ENCODE results near the gene FOXP3. TPM values are rescaled to one million over a fixed set of nuclear protein-coding genes. Genes with fewer than 3 reads are reported as not detected.
A peak's percentile ranks its signal among the peaks of the same experiment; 100 is the strongest.

The FOXP3 gene
- total RNA-seq, 2 experiments from 2014 or later = 17.9 to 20.0 TPM

GRCh38 chrX:49291615-49292337 is 27.3 kb upstream of the FOXP3 start:
- intact Hi-C loops (cut with DNase I, micrococcal nuclease) = loop anchor here (1.0 to 5.0 kb wide), 2 partner anchors 461 to 463 kb away; no protein-coding TSS in a partner anchor
- H3K4me3 Mint-ChIP-seq = no peak overlapping the region
- H3K36me3 Mint-ChIP-seq (ENCODE audit: low read depth) = no peaks in the 10 kb centered on the region
- peak overlapping the region; percentile 56 for H3K27ac Mint-ChIP-seq
- DNase-seq (peak; percentile 86), ATAC-seq (peak; percentile 93)
- no peaks in the 10 kb centered on the region for H3K9me3 Mint-ChIP-seq (ENCODE audit: low read depth)
- ChIA-PET POLR2A (no interaction called here), CTCF (interaction anchor here (0.6 to 2.1 kb wide), 5 partner anchors 8 to 444 kb away, joined by 3 to 7 read pairs (median 3); partner anchors contain the start of gene PPP1R3F)
- H3K27me3 Mint-ChIP-seq = no peaks in the 10 kb centered on the region
- peaks cover 28% of the 10 kb centered on the region for H3K4me1 Mint-ChIP-seq

GRCh38 chrX:49290215-49290614 is 25.7 kb upstream of the FOXP3 start:
- no peak overlapping the region for H3K27ac Mint-ChIP-seq
- peaks cover 26% of the 10 kb centered on the region for H3K4me1 Mint-ChIP-seq
- intact Hi-C loops (cut with DNase I, micrococcal nuclease) = loop anchor here in 1 of 2 experiments (5.0 kb wide), 1 partner anchor 462 kb away; no protein-coding TSS in a partner anchor

GRCh38 chrX:49287665-49288064 is 23.2 kb upstream of the FOXP3 start:
- no peak overlapping the region for H3K4me3 Mint-ChIP-seq
- no peaks in the 10 kb centered on the region for H3K27me3 Mint-ChIP-seq
- ATAC-seq (no peak), DNase-seq (no peak)
- H3K9me3 Mint-ChIP-seq (ENCODE audit: low read depth) = no peaks in the 10 kb centered on the region
- H3K36me3 Mint-ChIP-seq (ENCODE audit: low read depth) = no peaks in the 10 kb centered on the region
- POLR2A ChIA-PET = no interaction called here
- intact Hi-C loops (cut with DNase I, micrococcal nuclease) = no loop called here
- peaks cover 29% of the 10 kb centered on the region for H3K4me1 Mint-ChIP-seq
- H3K27ac Mint-ChIP-seq = no peak overlapping the region
- CTCF ChIA-PET = no interaction called here

More at GRCh38 chrX:49290215-49290614, 25.7 kb upstream of the FOXP3 start:
- H3K36me3 Mint-ChIP-seq (ENCODE audit: low read depth) = no peaks in the 10 kb centered on the region
- H3K4me3 Mint-ChIP-seq = no peak overlapping the region
- no peaks in the 10 kb centered on the region for H3K27me3 Mint-ChIP-seq
- CTCF ChIA-PET = interaction anchor here (2.1 kb wide), 1 partner anchor 21 kb away, joined by 7 read pairs; the partner anchor contains the start of gene PPP1R3F
- no peaks in the 10 kb centered on the region for H3K9me3 Mint-ChIP-seq (ENCODE audit: low read depth)
- DNase-seq (no peak), ATAC-seq (no peak)
- POLR2A ChIA-PET = no interaction called here

- POLR2A ChIA-PET = no interaction called here
- DNase-seq (no peak), ATAC-seq (no peak)
- Mint-ChIP-seq H3K27ac (no peak overlapping the region), H3K4me1 (peaks cover 29% of the 10 kb centered on the region), H3K36me3 (ENCODE audit: low read depth) (no peaks in the 10 kb centered on the region), H3K27me3 (no peaks in the 10 kb centered on the region), H3K4me3 (no peak overlapping the region), H3K9me3 (ENCODE audit: low read depth) (no peaks in the 10 kb centered on the region)
- CTCF ChIA-PET = no interaction called here
- intact Hi-C loops (cut with DNase I, micrococcal nuclease) = no loop called here
Measured at GRCh38 chrX:49286581-49286980, 22.1 kb upstream of the FOXP3 start.

- no peak overlapping the region for H3K27ac Mint-ChIP-seq
- intact Hi-C loops (cut with DNase I, micrococcal nuclease) = no loop called here
- no peaks in the 10 kb centered on the region for H3K27me3 Mint-ChIP-seq
- CTCF ChIA-PET = no interaction called here
- no peak overlapping the region for H3K4me3 Mint-ChIP-seq
- no peaks in the 10 kb centered on the region for H3K9me3 Mint-ChIP-seq (ENCODE audit: low read depth)
- POLR2A ChIA-PET = no interaction called here
- H3K4me1 Mint-ChIP-seq = peaks cover 30% of the 10 kb centered on the region
- DNase-seq = no peak
- no peaks in the 10 kb centered on the region for H3K36me3 Mint-ChIP-seq (ENCODE audit: low read depth)
- no peak for ATAC-seq
Measured at GRCh38 chrX:49286136-49286535, 21.6 kb upstream of the FOXP3 start.

- H3K9me3 Mint-ChIP-seq (ENCODE audit: low read depth) = no peaks in the 10 kb centered on the region
- H3K27ac Mint-ChIP-seq = no peak overlapping the region
- H3K27me3 Mint-ChIP-seq = no peaks in the 10 kb centered on the region
- ATAC-seq (no peak), DNase-seq (no peak)
- peaks cover 41% of the 10 kb centered on the region for H3K4me1 Mint-ChIP-seq
- H3K4me3 Mint-ChIP-seq = no peak overlapping the region
- intact Hi-C loops (cut with DNase I, micrococcal nuclease) = no loop called here
- ChIA-PET CTCF (no interaction called here), POLR2A (no interaction called here)
- no peaks in the 10 kb centered on the region for H3K36me3 Mint-ChIP-seq (ENCODE audit: low read depth)
Measured at GRCh38 chrX:49284212-49284611, 19.7 kb upstream of the FOXP3 start.

- H3K27me3 Mint-ChIP-seq = no peaks in the 10 kb centered on the region
- DNase-seq (no peak), ATAC-seq (peak; percentile 28)
- H3K36me3 Mint-ChIP-seq (ENCODE audit: low read depth) = peaks cover 1% of the 10 kb centered on the region
- intact Hi-C loops (cut with DNase I, micrococcal nuclease) = no loop called here
- no peak overlapping the region for H3K4me3 Mint-ChIP-seq
- ChIA-PET CTCF (no interaction called here), POLR2A (no interaction called here)
- no peaks in the 10 kb centered on the region for H3K9me3 Mint-ChIP-seq (ENCODE audit: low read depth)
- peaks cover 46% of the 10 kb centered on the region for H3K4me1 Mint-ChIP-seq
- no peak overlapping the region for H3K27ac Mint-ChIP-seq
Measured at GRCh38 chrX:49282647-49283011, 18.1 kb upstream of the FOXP3 start.

- H3K27me3 Mint-ChIP-seq = no peaks in the 10 kb centered on the region
Measured at GRCh38 chrX:49278081-49278480, 13.6 kb upstream of the FOXP3 start.

GRCh38 chrX:49277535-49277830 is 13.0 kb upstream of the FOXP3 start:
- ChIA-PET POLR2A (interaction anchor here (0.6 kb wide), 2 partner anchors 8 to 110 kb away, joined by 3 to 5 read pairs; no protein-coding TSS in a partner anchor), CTCF (interaction anchor here (1.2 to 2.4 kb wide), 2 partner anchors 85 to 477 kb away, joined by 4 to 8 read pairs; no protein-coding TSS in a partner anchor)
- H3K27me3 Mint-ChIP-seq = no peaks in the 10 kb centered on the region

More at GRCh38 chrX:49278081-49278480, 13.6 kb upstream of the FOXP3 start:
- DNase-seq = no peak
- no peak for ATAC-seq
- Mint-ChIP-seq H3K27ac (peak overlapping the region; percentile 94), H3K9me3 (ENCODE audit: low read depth) (no peaks in the 10 kb centered on the region), H3K36me3 (ENCODE audit: low read depth) (peaks cover 19% of the 10 kb centered on the region), H3K4me1 (peaks cover 84% of the 10 kb centered on the region), H3K4me3 (peak overlapping the region; percentile 47)
- ChIA-PET CTCF (interaction anchor here (2.4 kb wide), 1 partner anchor 85 kb away, joined by 8 read pairs; no protein-coding TSS in a partner anchor), POLR2A (interaction anchor here (0.6 kb wide), 2 partner anchors 9 to 111 kb away, joined by 3 to 5 read pairs; no protein-coding TSS in a partner anchor)
- intact Hi-C loops (cut with DNase I, micrococcal nuclease) = loop anchor here in 1 of 2 experiments (5.0 kb wide), 1 partner anchor 599 kb away; the partner anchor contains the start of gene USP27X

GRCh38 chrX:49276671-49277534 is 12.4 kb upstream of the FOXP3 start:
- Mint-ChIP-seq H3K9me3 (ENCODE audit: low read depth) (no peaks in the 10 kb centered on the region), H3K27me3 (no peaks in the 10 kb centered on the region), H3K27ac (peak overlapping the region; percentile 94), H3K36me3 (ENCODE audit: low read depth) (peaks cover 19% of the 10 kb centered on the region), H3K4me1 (peaks cover 80% of the 10 kb centered on the region), H3K4me3 (peak overlapping the region; percentile 47)
- ChIA-PET CTCF (interaction anchor here (1.2 to 2.4 kb wide), 2 partner anchors 84 to 477 kb away, joined by 4 to 8 read pairs; no protein-coding TSS in a partner anchor), POLR2A (interaction anchor here (0.6 kb wide), 2 partner anchors 8 to 344 kb away, joined by 3 to 5 read pairs; no protein-coding TSS in a partner anchor)
- DNase-seq (peak; percentile 61), ATAC-seq (peak; percentile 36)
- intact Hi-C loops (cut with DNase I, micrococcal nuclease) = loop anchor here in 1 of 2 experiments (5.0 kb wide), 1 partner anchor 600 kb away; the partner anchor contains the start of gene USP27X

More at GRCh38 chrX:49277535-49277830, 13.0 kb upstream of the FOXP3 start:
- intact Hi-C loops (cut with DNase I, micrococcal nuclease) = loop anchor here in 1 of 2 experiments (5.0 kb wide), 1 partner anchor 600 kb away; the partner anchor contains the start of gene USP27X
- Mint-ChIP-seq H3K27ac (peak overlapping the region; percentile 94), H3K4me1 (peaks cover 84% of the 10 kb centered on the region), H3K9me3 (ENCODE audit: low read depth) (no peaks in the 10 kb centered on the region), H3K36me3 (ENCODE audit: low read depth) (peaks cover 19% of the 10 kb centered on the region), H3K4me3 (peak overlapping the region; percentile 47)
- DNase-seq (no peak), ATAC-seq (peak; percentile 64)

GRCh38 chrX:49276207-49276606 is 11.7 kb upstream of the FOXP3 start:
- CTCF ChIA-PET = interaction anchor here (2.4 kb wide), 1 partner anchor 84 kb away, joined by 8 read pairs; no protein-coding TSS in a partner anchor
- DNase-seq (no peak), ATAC-seq (no peak)
- intact Hi-C loops (cut with DNase I, micrococcal nuclease) = loop anchor here in 1 of 2 experiments (5.0 kb wide), 1 partner anchor 601 kb away; the partner anchor contains the start of gene USP27X
- H3K27ac Mint-ChIP-seq = peak overlapping the region; percentile 94
- peaks cover 84% of the 10 kb centered on the region for H3K4me1 Mint-ChIP-seq
- POLR2A ChIA-PET = no interaction called here
- no peaks in the 10 kb centered on the region for H3K27me3 Mint-ChIP-seq
- no peak overlapping the region for H3K4me3 Mint-ChIP-seq
- H3K9me3 Mint-ChIP-seq (ENCODE audit: low read depth) = peaks cover 1% of the 10 kb centered on the region
- H3K36me3 Mint-ChIP-seq (ENCODE audit: low read depth) = peaks cover 24% of the 10 kb centered on the region

Measured in activated CD4-positive, alpha-beta T cell treated with anti-CD3 and anti-CD28 coated beads for 36 hours (primary cell).